Measurements from ENCODE around the gene PIGP. TPM values are rescaled to one million over a fixed set of nuclear protein-coding genes. Genes with fewer than 3 reads are reported as not detected.

PIGP gene
- total and polyA plus RNA-seq, 9 of the 15 experiments (the other 6 are each of a cell fraction or from before 2014, with no cell fraction given), result 18.3 to 122 (median 35.6) TPM

GRCh38 chr21:37085726-37086125, 12.9 kb upstream of the PIGP start (continued):
- no peak for TF ChIP-seq ZNF354B (CRISPR knock-in tag; IDR thresholded peaks at IDR 0.05)
- no peak for TF ChIP-seq ZNF124 (CRISPR knock-in tag; IDR thresholded peaks at IDR 0.05)
- peak; percentile 59 for TF ChIP-seq FOXM1 (IDR thresholded peaks at IDR 0.05; ENCODE audit: low read depth)
- no peak for TF ChIP-seq FOXM1 (CRISPR knock-in tag; IDR thresholded peaks at IDR 0.05; ENCODE audit: low read depth)
- TF ChIP-seq NCOA2 (IDR thresholded peaks at IDR 0.05; ENCODE audit: partially characterized antibody in 2 of 2), result no peak
- no peak for TF ChIP-seq BACH1 (tag; IDR thresholded peaks at IDR 0.05)
- TF ChIP-seq KAT2B (IDR thresholded peaks at IDR 0.05; ENCODE audit: low read depth, low read length), result no peak
- no peak for TF ChIP-seq ZNF398 (CRISPR knock-in tag; IDR thresholded peaks at IDR 0.05)
- no peak for TF ChIP-seq ILK (tag; IDR thresholded peaks at IDR 0.05; ENCODE audit: borderline replicate concordance, low read depth)
- TF ChIP-seq HEY1 (CRISPR knock-in tag; IDR thresholded peaks at IDR 0.05; ENCODE audit: borderline replicate concordance), result no peak
- no peak for TF ChIP-seq FOXP4 (CRISPR knock-in tag; IDR thresholded peaks at IDR 0.05; ENCODE audit: borderline replicate concordance)
- no peak for TF ChIP-seq GTF3C2 (IDR thresholded peaks at IDR 0.05; ENCODE audit: borderline replicate concordance, extremely low read depth, insufficient read length)
- TF ChIP-seq NR1H2 (CRISPR knock-in tag; IDR thresholded peaks at IDR 0.05), result no peak
- TF ChIP-seq KDM5B (IDR thresholded peaks at IDR 0.05; ENCODE audit: insufficient replicate concordance, low read depth, low read length), result no peak
- no peak for TF ChIP-seq ZC3H11A (IDR thresholded peaks at IDR 0.05; ENCODE audit: low read depth, low read length)
- no peak for TF ChIP-seq CEBPG (CRISPR knock-in tag; IDR thresholded peaks at IDR 0.05)
- TF ChIP-seq CEBPG (tag; conservative IDR thresholded peaks at IDR 0.05 in 1 of 2, IDR thresholded peaks at IDR 0.05 in 1 of 2), result no peak
- no peak for TF ChIP-seq RBM17 (IDR thresholded peaks at IDR 0.05; ENCODE audit: borderline replicate concordance, low read depth, low read length)
- no peak for TF ChIP-seq PPARD (CRISPR knock-in tag; IDR thresholded peaks at IDR 0.05)
- no peak for TF ChIP-seq FOXA3 (CRISPR knock-in tag; conservative IDR thresholded peaks at IDR 0.05 in 1 of 2, IDR thresholded peaks at IDR 0.05 in 1 of 2)

Data from K562 (cell line).